GM12878 (cell line): ENCODE data around the gene DNAAF2. TPM values are rescaled to one million over a fixed set of nuclear protein-coding genes. Genes with fewer than 3 reads are reported as not detected.
A peak's percentile ranks its signal among the peaks of the same experiment; 100 is the strongest.

ENCODE experiments used
- BMI1 ChIP-seq: fragments of 450-650 bp; IDR thresholded peaks from 2 replicates; pipeline ENCODE4 v1.6.1; 2016; ENCODE audit warnings: mild to moderate bottlenecking, moderate library complexity, borderline replicate concordance
- CHD1 ChIP-seq: IDR thresholded peaks from 2 replicates; pipeline ENCODE4 v1.6.1; 2012; ENCODE audit warnings: low read depth, low read length, improper control_type of control experiment
- CREM ChIP-seq: IDR thresholded peaks from 2 replicates; pipeline ENCODE4 v1.6.1; 2014; ENCODE audit warnings: antibody characterized with exemption, low read depth
- EGR1 ChIP-seq, 2 experiments: IDR thresholded peaks; 1 replicate in 1 of 2; 2 replicates in 1 of 2; pipeline ENCODE4 v1.6.1; 2011 to 2012; ENCODE audit warnings: low read depth in 2 of 2, low read length in 2 of 2, borderline replicate concordance in 1 of 2, mild to moderate bottlenecking in 1 of 2, moderate library complexity in 1 of 2
- FOXM1 ChIP-seq: IDR thresholded peaks from 2 replicates; pipeline ENCODE4 v1.6.1; 2012; ENCODE audit warnings: low read depth, mild to moderate bottlenecking, inconsistent platforms, low read length, moderate library complexity
- HDAC6 ChIP-seq: fragments of 200-600 bp; sonication (generic); IDR thresholded peaks from one replicate; pipeline ENCODE4 v1.8.0; 2017; ENCODE audit warnings: antibody characterized with exemption; ENCODE audit not compliant: unreplicated experiment
- JUND ChIP-seq: IDR thresholded peaks from 2 replicates; pipeline ENCODE4 v1.6.1; 2012; ENCODE audit warnings: low read depth, mild to moderate bottlenecking, low read length, improper control_type of control experiment, moderate library complexity
- MTA2 ChIP-seq: fragments of 450-650 bp; IDR thresholded peaks from 2 replicates; pipeline ENCODE4 v1.6.1; 2016; ENCODE audit warnings: low read depth, mild to moderate bottlenecking, moderate library complexity
- MYB ChIP-seq: fragments of 150-350 bp; IDR thresholded peaks from 2 replicates; pipeline ENCODE4 v1.6.1; 2014; ENCODE audit warnings: mild to moderate bottlenecking, low read depth, low read length, borderline replicate concordance
- NBN ChIP-seq: fragments of 450-650 bp; IDR thresholded peaks from 2 replicates; pipeline ENCODE4 v1.6.1; 2016
- NFIC ChIP-seq: IDR thresholded peaks from 2 replicates; pipeline ENCODE4 v1.6.1; 2012; ENCODE audit warnings: low read depth, mild to moderate bottlenecking, inconsistent platforms, low read length, moderate library complexity
- PAX8 ChIP-seq: fragments of 450-650 bp; IDR thresholded peaks from 2 replicates; pipeline ENCODE4 v1.6.1; 2017; ENCODE audit warnings: mild to moderate bottlenecking, moderate library complexity
- POLR2AphosphoS5 ChIP-seq: IDR thresholded peaks from 2 replicates; pipeline ENCODE4 v1.6.1; 2011; ENCODE audit warnings: mild to moderate bottlenecking, low read length, inconsistent platforms
- RBBP5 ChIP-seq: fragments of 200-600 bp; sonication (generic); conservative IDR thresholded peaks from 2 replicates; pipeline ENCODE4 v1.6.1; 2016
- RCOR1 ChIP-seq: conservative IDR thresholded peaks from 2 replicates; pipeline ENCODE4 v1.6.1; 2012; ENCODE audit warnings: low read depth, low read length, improper control_type of control experiment
- TAF1 ChIP-seq: IDR thresholded peaks from 2 replicates; pipeline ENCODE4 v1.6.1; 2011; ENCODE audit warnings: mild to moderate bottlenecking, low read depth, low read length, borderline replicate concordance
- TCF12 ChIP-seq: IDR thresholded peaks from 2 replicates; pipeline ENCODE4 v1.6.1; 2011; ENCODE audit warnings: low read depth, mild to moderate bottlenecking, low read length
- ZNF24 ChIP-seq: fragments of 450-650 bp; IDR thresholded peaks from 2 replicates; pipeline ENCODE4 v1.6.1; 2017; ENCODE audit warnings: antibody characterized with exemption, mild to moderate bottlenecking
- ZNF622 ChIP-seq: fragments of 450-650 bp; IDR thresholded peaks from 2 replicates; pipeline ENCODE4 v1.6.1; 2017; ENCODE audit warnings: mild to moderate bottlenecking, inconsistent platforms
- polyA plus RNA-seq, 11 experiments: library from polyadenylated mRNA; depleted of rRNA in 4 of 11; unstranded in 6 of 11; stranded (reverse) in 5 of 11; fragments of >200 nt; fragmentation: Nextera tagmentation in 4 of 11; fragmentation: Illumina TruSeq in 1 of 11; extraction: Ambion mirVana in 4 of 11; extraction: Trizol in 1 of 11; gene quantifications; 1 replicate in 1 of 11; 2 replicates in 10 of 11; pipeline versions ENCODE4 v1.2.1 to v1.2.3, GENCODE V29; 2011 to 2016; ENCODE audit warnings: inconsistent platforms in 2 of 11, missing spikeins in 2 of 11, low read depth in 1 of 11
- total RNA-seq, 4 experiments: library from RNA; depleted of rRNA in 3 of 4; stranded (reverse); fragments of >200 nt in 3 of 4; fragmentation: Illumina TruSeq in 1 of 4; extraction: Trizol in 1 of 4; gene quantifications; 2 replicates each; pipeline versions ENCODE4 v1.2.1 to v1.2.3, GENCODE V29; 2013 to 2021
- TF ChIP-seq, protein P1 (sequence below): IDR thresholded peaks from 2 replicates; pipeline ENCODE4 v1.6.1; 2011; ENCODE audit warnings: mild to moderate bottlenecking, low read depth, low read length, moderate library complexity; ENCODE audit not compliant: insufficient replicate concordance
- TF ChIP-seq, protein P2 (sequence below): fragments of 450-650 bp; IDR thresholded peaks from 2 replicates; pipeline ENCODE4 v1.6.1; 2018; ENCODE audit warnings: borderline replicate concordance, mild to moderate bottlenecking; ENCODE audit not compliant: partially characterized antibody
- TF ChIP-seq, protein P3 (sequence below): IDR thresholded peaks from 2 replicates; pipeline ENCODE4 v1.6.1; 2012; ENCODE audit warnings: low read length, inconsistent platforms
- TF ChIP-seq, protein P4 (sequence below): fragments of 450-650 bp; IDR thresholded peaks from 2 replicates; pipeline ENCODE4 v1.6.1; 2014; ENCODE audit warnings: mild to moderate bottlenecking

Gene DNAAF2
- total and polyA plus RNA-seq, 10 of the 15 experiments (the other 5 are each of a cell fraction or from before 2014, with no cell fraction given): 5.7 to 24.7 (median 10.8) TPM

DNA sequence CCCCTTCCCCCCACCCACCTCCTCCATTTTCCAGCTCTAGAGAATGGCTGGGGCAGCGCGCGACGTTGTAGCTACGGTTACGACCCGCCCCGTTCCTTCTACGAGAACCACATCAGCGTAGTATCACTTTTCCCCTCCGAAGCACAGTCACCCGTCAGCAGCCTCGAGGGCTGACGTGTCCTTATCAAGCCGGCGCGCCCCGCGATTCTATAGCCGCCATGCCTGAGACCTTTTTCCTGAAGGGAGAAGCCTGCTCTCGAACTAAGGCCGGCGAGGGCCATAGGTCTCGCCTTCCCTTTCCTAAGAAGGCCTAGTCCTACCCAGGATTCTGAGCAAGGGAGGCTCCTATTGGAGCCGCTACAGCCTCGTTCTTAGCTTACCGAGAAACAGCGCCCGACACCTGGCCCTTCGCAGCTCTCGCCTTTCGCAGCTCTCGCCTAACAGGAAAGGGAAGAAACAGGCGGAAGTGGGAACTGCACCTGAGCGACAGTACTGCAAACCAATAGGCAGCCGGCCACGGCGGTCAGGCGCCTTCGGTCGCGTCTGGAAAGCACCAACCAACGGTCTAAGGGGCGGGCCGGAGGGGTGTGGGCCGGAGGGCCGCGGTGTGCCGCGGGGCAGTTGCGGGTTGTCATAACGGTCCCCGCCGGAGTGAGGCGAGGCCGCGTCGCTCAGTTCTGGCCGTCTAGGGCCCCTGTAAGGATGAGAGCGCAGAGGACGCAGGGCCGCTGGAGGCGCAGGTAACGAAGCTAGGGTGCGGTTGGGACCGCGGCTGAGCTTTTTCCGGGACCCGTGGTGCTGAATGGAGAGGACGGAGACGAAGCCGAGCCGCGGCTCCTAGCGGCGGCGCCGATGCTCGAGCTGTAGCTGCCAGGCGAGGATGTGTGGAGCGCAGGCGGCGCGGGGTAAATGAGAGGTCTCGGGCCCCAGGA lies 14.6 kb downstream of the DNAAF2 start, which contains the start of the genes MGAT2 and RPL36AL (continued):
- TF ChIP-seq BMI1 (no peak), NFIC (no peak; the same call in 1 of the 2 replicates), RBBP5 (no peak), TAF1 (peak; percentile 96), RCOR1 (peak; percentile 17; the same call in 1 of the 2 replicates), ZNF24 (no peak), TCF12 (peak; percentile 56; the same call in 1 of the 2 replicates), HDAC6 (peak; percentile 61), CHD1 (peak; percentile 51; the same call in 1 of the 2 replicates), NBN (0 out of 2 replicates have a peak, but pooled peaks have one; percentile 72), CREM (peak; percentile 61), MYB (peak; percentile 34; the same call in 1 of the 2 replicates), JUND (no peak), EGR1 (IDR thresholded peaks at IDR 0.05; ENCODE audit: borderline replicate concordance in 1 of 2, low read depth in 2 of 2, low read length in 2 of 2) (0 out of 3 replicates have a peak, but pooled peaks of 1 of the 2 experiments have one; percentile 19), MTA2 (peak; percentile 37; the same call in 1 of the 2 replicates), FOXM1 (peak; percentile 37; the same call in 1 of the 2 replicates), PAX8 (no peak), ZNF622 (no peak), POLR2AphosphoS5 (peak; percentile 99)
- TF ChIP-seq, protein P1, sequence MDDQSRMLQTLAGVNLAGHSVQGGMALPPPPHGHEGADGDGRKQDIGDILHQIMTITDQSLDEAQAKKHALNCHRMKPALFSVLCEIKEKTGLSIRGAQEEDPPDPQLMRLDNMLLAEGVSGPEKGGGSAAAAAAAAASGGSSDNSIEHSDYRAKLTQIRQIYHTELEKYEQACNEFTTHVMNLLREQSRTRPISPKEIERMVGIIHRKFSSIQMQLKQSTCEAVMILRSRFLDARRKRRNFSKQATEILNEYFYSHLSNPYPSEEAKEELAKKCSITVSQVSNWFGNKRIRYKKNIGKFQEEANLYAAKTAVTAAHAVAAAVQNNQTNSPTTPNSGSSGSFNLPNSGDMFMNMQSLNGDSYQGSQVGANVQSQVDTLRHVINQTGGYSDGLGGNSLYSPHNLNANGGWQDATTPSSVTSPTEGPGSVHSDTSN: peak; percentile 99
- TF ChIP-seq, protein P2, sequence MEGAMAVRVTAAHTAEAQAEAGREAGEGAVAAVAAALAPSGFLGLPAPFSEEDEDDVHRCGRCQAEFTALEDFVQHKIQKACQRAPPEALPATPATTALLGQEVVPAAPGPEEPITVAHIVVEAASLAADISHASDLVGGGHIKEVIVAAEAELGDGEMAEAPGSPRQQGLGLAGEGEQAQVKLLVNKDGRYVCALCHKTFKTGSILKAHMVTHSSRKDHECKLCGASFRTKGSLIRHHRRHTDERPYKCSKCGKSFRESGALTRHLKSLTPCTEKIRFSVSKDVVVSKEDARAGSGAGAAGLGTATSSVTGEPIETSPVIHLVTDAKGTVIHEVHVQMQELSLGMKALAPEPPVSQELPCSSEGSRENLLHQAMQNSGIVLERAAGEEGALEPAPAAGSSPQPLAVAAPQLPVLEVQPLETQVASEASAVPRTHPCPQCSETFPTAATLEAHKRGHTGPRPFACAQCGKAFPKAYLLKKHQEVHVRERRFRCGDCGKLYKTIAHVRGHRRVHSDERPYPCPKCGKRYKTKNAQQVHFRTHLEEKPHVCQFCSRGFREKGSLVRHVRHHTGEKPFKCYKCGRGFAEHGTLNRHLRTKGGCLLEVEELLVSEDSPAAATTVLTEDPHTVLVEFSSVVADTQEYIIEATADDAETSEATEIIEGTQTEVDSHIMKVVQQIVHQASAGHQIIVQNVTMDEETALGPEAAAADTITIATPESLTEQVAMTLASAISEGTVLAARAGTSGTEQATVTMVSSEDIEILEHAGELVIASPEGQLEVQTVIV: peak; percentile 85
- TF ChIP-seq, protein P3, sequence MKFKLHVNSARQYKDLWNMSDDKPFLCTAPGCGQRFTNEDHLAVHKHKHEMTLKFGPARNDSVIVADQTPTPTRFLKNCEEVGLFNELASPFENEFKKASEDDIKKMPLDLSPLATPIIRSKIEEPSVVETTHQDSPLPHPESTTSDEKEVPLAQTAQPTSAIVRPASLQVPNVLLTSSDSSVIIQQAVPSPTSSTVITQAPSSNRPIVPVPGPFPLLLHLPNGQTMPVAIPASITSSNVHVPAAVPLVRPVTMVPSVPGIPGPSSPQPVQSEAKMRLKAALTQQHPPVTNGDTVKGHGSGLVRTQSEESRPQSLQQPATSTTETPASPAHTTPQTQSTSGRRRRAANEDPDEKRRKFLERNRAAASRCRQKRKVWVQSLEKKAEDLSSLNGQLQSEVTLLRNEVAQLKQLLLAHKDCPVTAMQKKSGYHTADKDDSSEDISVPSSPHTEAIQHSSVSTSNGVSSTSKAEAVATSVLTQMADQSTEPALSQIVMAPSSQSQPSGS: no peak
- TF ChIP-seq, protein P4, sequence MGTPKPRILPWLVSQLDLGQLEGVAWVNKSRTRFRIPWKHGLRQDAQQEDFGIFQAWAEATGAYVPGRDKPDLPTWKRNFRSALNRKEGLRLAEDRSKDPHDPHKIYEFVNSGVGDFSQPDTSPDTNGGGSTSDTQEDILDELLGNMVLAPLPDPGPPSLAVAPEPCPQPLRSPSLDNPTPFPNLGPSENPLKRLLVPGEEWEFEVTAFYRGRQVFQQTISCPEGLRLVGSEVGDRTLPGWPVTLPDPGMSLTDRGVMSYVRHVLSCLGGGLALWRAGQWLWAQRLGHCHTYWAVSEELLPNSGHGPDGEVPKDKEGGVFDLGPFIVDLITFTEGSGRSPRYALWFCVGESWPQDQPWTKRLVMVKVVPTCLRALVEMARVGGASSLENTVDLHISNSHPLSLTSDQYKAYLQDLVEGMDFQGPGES: peak; percentile 74
